ENCODE results near the gene ROCK2.

- TF ChIP-seq CTCF (IDR thresholded peaks at IDR 0.05; ENCODE audit: low read depth, low read length, missing input control), result no peak
- TF ChIP-seq SP1 (IDR thresholded peaks at IDR 0.05), result no peak
- TF ChIP-seq TAF1 (conservative IDR thresholded peaks at IDR 0.05), result no peak
- no peak for TF ChIP-seq JUND (IDR thresholded peaks at IDR 0.05)
- TF ChIP-seq MAX (IDR thresholded peaks at IDR 0.05), result no peak
- no peak for TF ChIP-seq ATF3 (IDR thresholded peaks at IDR 0.05)
- TF ChIP-seq RAD21 (IDR thresholded peaks at IDR 0.05), result no peak
- no peak for TF ChIP-seq REST (IDR thresholded peaks at IDR 0.05)
- no peak for TF ChIP-seq YY1 (IDR thresholded peaks at IDR 0.05)
- TF ChIP-seq GABPA (IDR thresholded peaks at IDR 0.05 in 1 of 2, conservative IDR thresholded peaks at IDR 0.05 in 1 of 2), result no peak
- TF ChIP-seq NR2F2 (IDR thresholded peaks at IDR 0.05), result no peak
- TF ChIP-seq EGR1 (IDR thresholded peaks at IDR 0.05; ENCODE audit: low read depth in 2 of 2), result no peak
- no peak for TF ChIP-seq HNF4G (IDR thresholded peaks at IDR 0.05)
- TF ChIP-seq HNF4A (conservative IDR thresholded peaks at IDR 0.05), result no peak
Measured at GRCh38 chr2:11393711-11394236, 49.3 kb upstream of the ROCK2 start.
